Measurements from ENCODE around the gene RYR1. TPM values are rescaled to one million over a fixed set of nuclear protein-coding genes. Genes with fewer than 3 reads are reported as not detected.
"Not testable (repeated sequence)": the region's sequence is repeated elsewhere in the genome, so short reads cannot be mapped to it uniquely, and the experiment has no call there.

RYR1 gene
- total RNA-seq, 1 donor from 2014 or later = 0.32 TPM

- Mint-ChIP-seq H3K9me3 (ENCODE audit: low read depth) (no peaks in the 10 kb centered on the region), H3K36me3 (ENCODE audit: low read depth) (peaks cover 32% of the 10 kb centered on the region), H3K4me3 (ENCODE audit: unreplicated experiment) (no peak overlapping the region), H3K4me1 (ENCODE audit: low read depth) (peaks cover 6% of the 10 kb centered on the region), H3K27ac (ENCODE audit: unreplicated experiment) (no peak overlapping the region), H3K27me3 (ENCODE audit: low read depth) (no peaks in the 10 kb centered on the region)
- no peak for DNase-seq (ENCODE audit: low spot score)
- TF ChIP-seq, protein P1, sequence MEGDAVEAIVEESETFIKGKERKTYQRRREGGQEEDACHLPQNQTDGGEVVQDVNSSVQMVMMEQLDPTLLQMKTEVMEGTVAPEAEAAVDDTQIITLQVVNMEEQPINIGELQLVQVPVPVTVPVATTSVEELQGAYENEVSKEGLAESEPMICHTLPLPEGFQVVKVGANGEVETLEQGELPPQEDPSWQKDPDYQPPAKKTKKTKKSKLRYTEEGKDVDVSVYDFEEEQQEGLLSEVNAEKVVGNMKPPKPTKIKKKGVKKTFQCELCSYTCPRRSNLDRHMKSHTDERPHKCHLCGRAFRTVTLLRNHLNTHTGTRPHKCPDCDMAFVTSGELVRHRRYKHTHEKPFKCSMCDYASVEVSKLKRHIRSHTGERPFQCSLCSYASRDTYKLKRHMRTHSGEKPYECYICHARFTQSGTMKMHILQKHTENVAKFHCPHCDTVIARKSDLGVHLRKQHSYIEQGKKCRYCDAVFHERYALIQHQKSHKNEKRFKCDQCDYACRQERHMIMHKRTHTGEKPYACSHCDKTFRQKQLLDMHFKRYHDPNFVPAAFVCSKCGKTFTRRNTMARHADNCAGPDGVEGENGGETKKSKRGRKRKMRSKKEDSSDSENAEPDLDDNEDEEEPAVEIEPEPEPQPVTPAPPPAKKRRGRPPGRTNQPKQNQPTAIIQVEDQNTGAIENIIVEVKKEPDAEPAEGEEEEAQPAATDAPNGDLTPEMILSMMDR (IDR thresholded peaks at IDR 0.05) = no peak
These were observed 191.3 kb downstream of the RYR1 start for GRCh38 chr19:38624822-38625221.

DNA sequence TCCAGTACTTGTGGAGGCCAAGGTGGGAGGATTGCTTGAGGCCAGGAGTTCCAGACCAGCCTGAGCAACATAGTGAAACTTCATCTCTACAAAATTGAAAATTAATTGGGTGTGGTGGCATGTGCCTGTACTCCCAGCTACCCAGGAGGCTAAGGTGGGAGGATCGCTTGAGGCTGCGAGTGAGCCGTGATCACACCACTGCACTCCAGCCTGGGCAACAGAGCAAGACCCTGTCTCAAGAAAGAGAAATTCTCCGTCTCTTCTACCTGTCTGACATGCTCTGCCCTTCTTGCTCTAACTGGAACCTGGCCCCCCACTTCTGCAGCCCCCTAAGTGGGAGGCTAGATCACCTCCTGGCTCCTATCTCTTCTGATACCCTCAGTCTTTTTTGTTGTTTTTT is 192.9 kb downstream of the RYR1 start:
- Mint-ChIP-seq H3K27me3 (ENCODE audit: low read depth) (no peaks in the 10 kb centered on the region), H3K36me3 (ENCODE audit: low read depth) (peaks cover 35% of the 10 kb centered on the region), H3K27ac (ENCODE audit: unreplicated experiment) (no peak overlapping the region), H3K4me1 (ENCODE audit: low read depth) (no peaks in the 10 kb centered on the region), H3K4me3 (ENCODE audit: unreplicated experiment) (no peak overlapping the region), H3K9me3 (ENCODE audit: low read depth) (no peaks in the 10 kb centered on the region)
- TF ChIP-seq, protein P1 (IDR thresholded peaks at IDR 0.05) = no peak
- DNase-seq (ENCODE audit: low spot score) = no peak

DNA sequence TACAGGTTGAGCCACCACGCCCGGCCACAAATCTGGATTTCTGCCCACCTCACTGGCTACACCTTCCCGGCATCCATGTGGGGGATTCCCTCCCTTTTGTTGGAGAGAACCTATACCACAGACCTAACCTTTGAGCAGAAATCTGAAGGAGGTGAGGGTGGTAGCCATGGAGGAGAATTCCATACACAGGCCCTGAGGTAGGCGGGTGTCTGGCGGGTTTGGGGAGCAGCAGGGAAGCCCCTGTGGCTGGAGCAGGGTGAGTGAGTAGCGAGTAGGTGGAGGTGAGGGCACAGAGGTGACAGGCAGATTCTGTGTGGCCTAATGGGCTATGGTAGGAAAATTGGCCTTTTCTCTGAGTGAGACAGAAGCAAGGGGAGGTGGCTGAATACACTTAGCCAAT is 196.1 kb downstream of the RYR1 start:
- H3K4me3 Mint-ChIP-seq (ENCODE audit: unreplicated experiment) = no peak overlapping the region
- no peak for DNase-seq (ENCODE audit: low spot score)
- H3K36me3 Mint-ChIP-seq (ENCODE audit: low read depth) = peaks cover 25% of the 10 kb centered on the region
- no peaks in the 10 kb centered on the region for H3K27me3 Mint-ChIP-seq (ENCODE audit: low read depth)
- H3K9me3 Mint-ChIP-seq (ENCODE audit: low read depth) = no peaks in the 10 kb centered on the region
- TF ChIP-seq, protein P1 (IDR thresholded peaks at IDR 0.05) = no peak
- H3K4me1 Mint-ChIP-seq (ENCODE audit: low read depth) = peaks cover 2% of the 10 kb centered on the region
- no peak overlapping the region for H3K27ac Mint-ChIP-seq (ENCODE audit: unreplicated experiment)

DNA sequence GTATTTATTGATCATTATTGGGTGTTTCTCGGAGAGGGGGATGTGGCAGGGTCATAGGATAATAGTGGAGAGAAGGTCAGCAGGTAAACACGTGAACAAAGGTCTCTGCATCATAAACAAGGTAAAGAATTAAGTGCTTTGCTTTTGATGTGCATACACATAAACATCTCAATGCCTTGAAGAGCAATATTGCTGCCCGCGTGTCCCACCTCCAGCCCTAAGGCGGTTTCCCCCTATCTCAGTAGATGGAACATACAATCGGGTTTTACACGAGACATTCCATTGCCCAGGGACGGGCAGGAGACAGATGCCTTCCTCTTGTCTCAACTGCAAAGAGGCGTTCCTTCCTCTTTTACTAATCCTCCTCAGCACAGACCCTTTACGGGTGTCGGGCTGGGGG is 197.8 kb downstream of the RYR1 start:
- not testable (repeated sequence) for H3K4me1 Mint-ChIP-seq (ENCODE audit: low read depth); H3K27ac Mint-ChIP-seq (ENCODE audit: unreplicated experiment); H3K27me3 Mint-ChIP-seq (ENCODE audit: low read depth); H3K9me3 Mint-ChIP-seq (ENCODE audit: low read depth); H3K4me3 Mint-ChIP-seq (ENCODE audit: unreplicated experiment); DNase-seq (ENCODE audit: low spot score)
- H3K36me3 Mint-ChIP-seq (ENCODE audit: low read depth) = peaks cover 21% of the 10 kb centered on the region

GRCh38 chr19:38631811-38632475 is 198.5 kb downstream of the RYR1 start:
- H3K27me3 Mint-ChIP-seq (ENCODE audit: low read depth); H3K9me3 Mint-ChIP-seq (ENCODE audit: low read depth); DNase-seq (ENCODE audit: low spot score); H3K4me1 Mint-ChIP-seq (ENCODE audit: low read depth); H3K4me3 Mint-ChIP-seq (ENCODE audit: unreplicated experiment): not testable (repeated sequence)
- peaks cover 20% of the 10 kb centered on the region for H3K36me3 Mint-ChIP-seq (ENCODE audit: low read depth)
- peak overlapping the region; percentile 36 for H3K27ac Mint-ChIP-seq (ENCODE audit: unreplicated experiment)

DNA sequence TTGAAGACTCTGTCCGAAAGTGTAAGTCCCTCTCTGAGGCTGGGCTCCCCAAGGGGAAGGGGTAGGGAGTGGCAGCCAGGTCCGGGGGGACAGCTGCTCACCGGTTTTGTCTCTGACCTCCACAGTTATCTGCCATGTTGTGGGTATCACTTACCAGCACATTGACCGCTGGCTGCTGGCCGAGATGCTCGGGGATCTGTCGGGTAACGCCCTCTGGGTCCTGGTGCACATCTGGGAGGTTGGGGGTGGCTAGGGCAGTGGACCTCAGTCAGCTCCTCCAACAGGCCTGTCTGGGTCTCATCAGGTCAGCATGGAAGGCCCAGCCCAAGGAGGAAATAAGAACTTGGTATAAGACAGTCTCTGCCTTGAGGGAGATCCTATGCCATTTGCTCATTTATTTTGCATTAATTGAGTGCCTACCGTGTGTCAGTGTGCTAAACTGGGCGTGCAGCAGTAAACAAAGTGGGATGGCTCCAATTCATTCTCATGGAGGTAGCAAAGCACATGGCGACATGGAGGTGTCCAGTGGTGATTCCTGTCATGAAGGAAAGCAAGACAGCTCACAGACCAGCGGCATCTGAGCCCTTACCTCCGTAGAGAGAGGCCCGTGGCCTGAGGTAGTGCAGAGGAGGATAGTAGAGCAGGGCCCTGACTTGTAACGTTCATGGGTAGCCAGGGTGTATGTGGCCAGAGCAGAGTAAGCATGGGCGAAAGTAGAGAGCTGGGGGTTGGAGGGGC is 199.2 kb downstream of the RYR1 start:
- no peaks in the 10 kb centered on the region for H3K9me3 Mint-ChIP-seq (ENCODE audit: low read depth)
- no peak for DNase-seq (ENCODE audit: low spot score)
- TF ChIP-seq, protein P1 (IDR thresholded peaks at IDR 0.05) = no peak
- H3K4me1 Mint-ChIP-seq (ENCODE audit: low read depth) = peaks cover 5% of the 10 kb centered on the region
- H3K36me3 Mint-ChIP-seq (ENCODE audit: low read depth) = peaks cover 19% of the 10 kb centered on the region
- no peaks in the 10 kb centered on the region for H3K27me3 Mint-ChIP-seq (ENCODE audit: low read depth)
- no peak overlapping the region for H3K4me3 Mint-ChIP-seq (ENCODE audit: unreplicated experiment)
- peak overlapping the region; percentile 41 for H3K27ac Mint-ChIP-seq (ENCODE audit: unreplicated experiment)
